NCI-H2081 (cell line): ENCODE data around the gene GRIP1.

Experiments used
- DNase-seq, 2 experiments: peaks; one replicate each; lab custom pipeline; 2025; lab: John Stamatoyannopoulos, UW

The GRIP1 gene

DNA sequence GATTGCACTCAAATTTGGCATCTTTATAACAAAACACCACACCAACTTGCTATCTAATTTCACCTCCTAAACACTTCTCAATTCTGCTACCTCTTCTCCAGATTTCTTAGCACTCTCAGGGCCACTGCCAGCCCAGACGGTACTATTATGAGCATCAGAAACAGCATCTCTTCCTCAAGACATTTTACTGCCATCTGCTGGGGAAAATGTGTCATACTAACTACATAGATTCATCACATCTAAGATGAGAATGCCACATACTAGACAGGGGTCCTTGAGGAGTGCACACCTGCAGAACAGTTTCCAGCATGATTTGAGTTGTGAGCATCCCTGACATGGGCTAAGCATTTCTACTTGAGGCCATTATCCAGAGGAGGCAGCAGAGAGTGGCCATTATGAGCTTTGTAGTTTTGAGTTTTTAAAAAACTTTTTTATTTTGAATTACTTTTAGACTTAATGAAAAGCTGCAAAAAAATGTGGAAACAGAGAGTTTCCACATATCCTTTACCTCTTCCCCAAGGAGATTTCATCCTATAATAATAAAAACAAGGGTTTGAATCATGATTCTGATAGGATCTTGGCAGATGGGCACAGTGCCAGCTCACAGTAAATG lies 15.1 kb upstream of the GRIP1 start:
- peak; percentile 37 to 59 for DNase-seq

DNA sequence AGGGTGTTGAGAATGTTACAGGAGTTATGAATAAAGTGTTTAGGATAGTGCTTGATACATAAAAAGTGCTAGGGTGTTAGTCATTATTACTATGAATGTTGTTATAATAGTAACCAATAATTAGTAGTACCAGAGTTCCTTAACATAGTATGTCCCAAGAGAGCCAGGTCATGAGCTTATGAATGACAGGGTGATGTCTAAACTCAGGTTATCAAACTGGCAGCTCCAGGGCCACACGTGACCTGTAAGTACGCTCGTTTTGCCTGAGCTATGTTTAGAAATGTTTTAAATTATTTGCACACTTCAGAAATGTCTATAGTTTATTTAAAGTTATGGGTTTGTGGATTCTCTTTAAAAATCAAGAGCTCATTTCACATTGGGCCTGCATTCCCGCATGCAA lies 14.1 kb upstream of the GRIP1 start:
- no peak for DNase-seq

DNA sequence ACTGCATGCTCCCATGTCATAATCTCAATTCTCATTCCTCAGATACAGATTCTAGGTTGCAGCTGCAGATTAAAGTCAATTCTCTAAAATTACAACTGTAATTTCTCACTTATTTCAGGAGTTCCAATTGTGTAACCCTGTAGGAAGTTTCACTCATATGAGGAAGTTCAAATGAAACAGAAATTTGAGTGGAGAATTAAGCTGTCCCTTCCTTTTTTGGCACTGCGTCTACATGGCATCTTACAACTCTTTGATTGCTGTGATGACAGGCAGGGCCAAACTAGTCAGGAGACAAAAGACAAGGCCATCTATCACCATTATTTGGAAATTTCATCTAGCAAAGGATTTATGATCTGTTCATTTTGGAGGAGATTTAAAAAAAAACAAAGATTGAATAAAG lies 13.3 kb upstream of the GRIP1 start:
- no peak for DNase-seq

DNA sequence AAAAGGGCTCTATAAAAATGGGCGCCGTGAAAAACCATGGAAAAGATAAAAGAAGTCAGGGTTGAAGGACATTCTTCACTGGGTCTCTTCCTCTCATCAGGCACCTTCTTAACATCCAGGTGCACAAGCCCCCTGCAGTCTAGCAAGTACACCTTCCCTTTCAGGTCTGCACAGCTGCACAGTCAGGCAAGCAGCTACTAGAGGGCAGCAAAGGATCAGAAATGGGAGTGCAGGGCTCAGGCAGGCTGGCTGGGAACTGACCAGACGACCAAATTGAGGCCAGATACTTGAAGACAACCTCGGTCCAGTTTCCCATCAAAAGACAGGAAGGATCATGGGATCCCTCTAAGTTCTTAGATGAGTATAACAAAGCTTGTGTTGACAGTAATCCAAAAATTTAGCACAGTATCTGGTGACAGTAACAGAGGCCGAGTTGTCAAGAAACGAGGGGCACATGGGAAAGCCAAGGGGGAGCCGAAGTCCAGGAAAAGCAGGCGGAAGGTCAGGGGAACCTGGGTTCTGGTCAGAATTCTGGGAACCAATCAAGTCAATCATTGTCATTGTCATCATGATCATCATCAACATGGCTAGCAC lies 10.1 kb upstream of the GRIP1 start:
- peak; percentile 71 to 84 for DNase-seq

DNA sequence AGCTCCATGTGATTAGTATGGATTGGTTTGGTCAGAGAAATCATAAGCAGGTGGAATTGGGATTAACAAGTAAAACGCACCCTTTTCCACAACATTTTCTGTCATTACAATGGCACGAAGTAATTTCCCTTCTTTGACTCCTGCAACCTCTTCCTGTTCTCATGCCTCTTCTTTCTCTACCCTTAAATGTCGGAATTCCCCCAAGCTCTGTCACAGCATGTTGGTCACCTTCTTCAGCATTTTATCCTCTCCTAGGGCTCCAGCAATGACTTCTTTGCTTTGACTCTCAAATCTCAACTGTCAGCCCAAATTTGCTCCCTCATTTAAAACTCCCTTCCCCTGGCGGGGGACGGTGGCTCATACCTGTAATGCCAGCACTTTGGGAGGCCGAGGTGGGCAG lies 5.3 kb upstream of the GRIP1 start:
- DNase-seq, result no peak

DNA sequence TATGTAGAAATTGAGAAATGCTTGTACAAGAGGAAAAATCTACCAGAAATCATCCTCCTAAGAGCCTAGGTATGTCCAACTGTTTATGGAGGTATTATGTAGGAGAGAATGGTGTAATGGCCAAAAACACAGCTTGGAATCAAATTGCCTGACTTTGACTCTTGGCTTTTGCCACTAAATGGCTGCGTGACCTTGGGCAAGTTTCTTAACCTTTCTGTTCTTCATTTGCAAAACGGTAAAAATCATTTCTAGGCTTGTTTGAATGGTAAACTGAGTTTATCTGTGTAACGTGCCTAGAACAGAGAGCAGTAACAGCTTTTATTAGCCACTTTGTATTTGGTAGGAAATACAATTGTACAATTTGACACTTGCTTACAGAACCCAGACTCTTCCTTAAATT lies 4.9 kb upstream of the GRIP1 start:
- DNase-seq, result no peak

DNA sequence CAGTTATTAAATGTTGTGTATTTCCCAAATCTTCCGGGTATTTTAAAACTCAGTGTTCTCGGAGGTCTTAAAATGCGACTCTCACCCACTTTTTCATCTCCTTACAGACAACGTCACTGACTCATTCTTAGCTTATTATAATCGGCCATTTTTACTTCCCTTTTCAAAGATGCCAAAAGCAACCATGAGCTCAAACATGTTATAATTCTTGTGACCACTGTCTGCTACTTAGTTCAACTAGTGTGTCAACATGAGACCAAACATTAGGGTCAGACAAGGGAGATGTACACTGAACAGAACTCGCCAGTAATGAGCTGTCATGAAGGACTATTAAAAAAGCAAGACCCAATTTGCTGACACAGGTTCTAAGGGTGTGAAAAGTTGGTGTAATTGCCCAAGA lies 4.2 kb upstream of the GRIP1 start:
- no peak for DNase-seq

DNA sequence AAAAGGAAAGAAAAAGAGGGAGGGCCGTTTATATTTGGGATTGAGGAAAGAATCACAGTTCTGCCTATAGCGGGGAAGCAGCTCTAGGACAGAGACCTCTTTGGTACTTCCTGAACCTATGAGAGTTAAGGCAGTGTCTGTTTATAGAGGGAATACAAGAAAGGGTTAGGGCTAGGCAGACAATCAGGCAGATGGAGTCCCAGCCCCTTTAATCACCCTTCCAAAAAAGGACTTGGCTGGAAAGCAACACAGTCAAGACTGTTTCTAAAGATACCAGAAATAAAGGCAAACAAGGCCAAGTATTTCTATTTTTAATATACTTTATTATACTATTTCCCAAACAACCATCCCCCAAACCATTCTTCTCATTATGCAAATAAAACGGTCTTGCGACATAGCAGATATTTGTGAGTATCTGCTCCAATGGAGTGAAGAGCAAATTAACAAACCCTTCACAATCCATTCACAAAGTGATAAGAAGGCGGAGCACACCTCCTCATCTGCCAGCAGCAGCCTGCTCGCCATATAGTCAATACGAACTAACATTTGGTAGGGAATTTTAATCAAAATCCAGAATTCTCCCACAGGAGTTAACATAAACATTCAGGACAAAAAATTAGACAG lies 697 bp upstream of the GRIP1 start:
- DNase-seq, result peak in 1 of 2 experiments; percentile 3

DNA sequence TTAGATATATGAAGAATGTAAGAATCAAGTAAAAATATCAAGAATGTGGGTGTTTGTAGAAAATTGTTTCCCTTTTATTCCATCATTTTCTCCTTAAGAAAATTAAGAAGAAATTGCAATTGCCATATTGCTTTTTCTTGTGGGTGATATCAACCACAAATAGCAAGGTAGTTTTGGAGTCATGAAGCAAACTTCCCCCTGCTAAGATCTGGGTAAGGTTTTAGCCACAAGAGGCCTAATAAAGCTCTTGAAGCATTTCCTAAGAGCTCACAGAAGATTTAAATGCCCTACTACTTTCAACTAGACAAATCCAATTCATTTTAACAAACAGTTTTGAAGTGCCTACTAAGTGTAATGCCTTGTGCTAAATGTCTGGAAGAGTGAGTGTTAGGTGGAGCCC lies 2.6 kb downstream of the GRIP1 start:
- no peak for DNase-seq

DNA sequence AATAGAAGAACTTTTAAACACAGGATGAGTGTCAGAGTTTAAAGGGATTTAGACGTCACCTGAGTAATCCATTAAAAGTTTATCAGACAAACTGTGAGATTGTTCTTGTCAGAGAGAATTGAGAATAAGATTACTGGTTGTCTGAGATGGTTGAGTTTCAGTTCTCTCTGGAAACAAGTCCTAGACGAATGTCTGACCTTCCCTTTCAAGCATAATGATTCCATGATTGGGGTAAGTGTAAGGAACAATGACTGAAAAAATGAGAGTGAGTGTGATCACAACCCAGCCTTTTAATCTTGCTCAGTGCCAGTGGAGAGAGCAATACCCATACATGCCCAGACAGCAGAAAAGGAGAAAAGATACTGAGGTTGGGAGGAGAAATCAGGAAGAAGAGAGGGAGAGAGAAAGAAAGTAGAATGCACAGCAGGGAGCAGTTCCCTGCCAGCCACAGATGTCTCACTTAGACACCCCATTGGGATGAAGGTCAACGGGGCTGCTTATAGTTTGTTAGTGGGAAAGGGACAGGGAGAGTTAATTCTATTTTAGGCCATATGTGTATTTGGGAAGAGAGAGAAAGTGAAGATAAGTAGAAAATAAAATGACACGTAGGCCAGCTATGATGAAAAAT lies 4.3 kb downstream of the GRIP1 start:
- no peak for DNase-seq

DNA sequence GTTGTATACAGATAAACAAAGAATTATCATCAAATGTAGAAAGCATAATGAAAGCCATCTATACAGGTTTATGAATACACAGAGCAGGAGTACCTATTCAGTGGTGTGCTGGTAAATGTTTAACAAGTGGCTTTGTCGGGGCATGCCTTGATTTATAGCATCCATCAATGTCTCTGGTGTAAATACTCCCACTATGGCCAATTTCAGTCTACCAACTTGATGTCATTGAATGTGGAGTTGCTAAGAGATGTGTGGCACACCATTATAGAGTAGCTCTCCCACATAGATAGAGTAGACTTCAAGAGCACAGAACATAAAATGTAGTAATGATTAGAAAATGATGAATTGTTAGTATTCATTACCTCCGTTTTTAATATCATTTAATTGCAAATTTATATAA lies 9.3 kb downstream of the GRIP1 start:
- peak in 1 of 2 experiments; percentile 26 for DNase-seq

DNA sequence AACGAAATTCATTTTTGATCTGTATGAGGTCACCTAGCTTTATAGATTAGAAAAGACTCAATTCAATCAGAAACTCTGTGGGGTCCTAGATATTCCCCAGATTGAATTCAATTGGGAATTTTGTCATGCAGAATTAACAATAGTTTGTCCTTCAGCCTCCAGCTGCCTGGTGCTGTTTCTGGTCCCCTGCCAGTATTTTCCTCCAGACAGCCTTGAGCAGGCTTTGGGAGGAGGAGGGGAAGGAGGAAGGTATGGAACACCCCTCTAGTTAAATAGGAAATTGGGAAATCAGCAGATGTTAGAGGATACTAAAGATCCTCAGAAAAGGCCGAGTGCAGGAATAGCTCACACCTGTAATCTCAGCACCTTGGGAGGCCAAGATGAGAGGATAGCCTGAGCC lies 10.6 kb downstream of the GRIP1 start:
- peak in 1 of 2 experiments; percentile 48 for DNase-seq

DNA sequence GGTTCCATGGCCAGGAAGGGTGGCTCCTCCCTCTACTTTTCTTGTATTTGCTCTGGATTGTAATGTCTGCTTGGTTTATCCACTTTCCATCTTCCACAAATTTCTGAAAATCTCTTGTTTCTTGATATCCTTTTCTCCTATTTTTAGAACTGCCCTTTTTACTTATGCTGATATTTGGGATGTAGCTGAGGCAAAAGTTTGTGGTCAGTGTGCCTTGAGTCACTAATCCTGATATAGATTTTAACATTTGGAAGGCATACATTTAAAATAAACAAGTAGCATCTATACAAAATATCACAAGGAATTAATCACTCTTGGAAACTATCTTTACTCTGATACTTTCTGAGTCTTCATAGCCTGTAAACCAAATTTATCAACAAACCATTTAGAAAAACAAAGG lies 11.0 kb downstream of the GRIP1 start:
- no peak for DNase-seq

DNA sequence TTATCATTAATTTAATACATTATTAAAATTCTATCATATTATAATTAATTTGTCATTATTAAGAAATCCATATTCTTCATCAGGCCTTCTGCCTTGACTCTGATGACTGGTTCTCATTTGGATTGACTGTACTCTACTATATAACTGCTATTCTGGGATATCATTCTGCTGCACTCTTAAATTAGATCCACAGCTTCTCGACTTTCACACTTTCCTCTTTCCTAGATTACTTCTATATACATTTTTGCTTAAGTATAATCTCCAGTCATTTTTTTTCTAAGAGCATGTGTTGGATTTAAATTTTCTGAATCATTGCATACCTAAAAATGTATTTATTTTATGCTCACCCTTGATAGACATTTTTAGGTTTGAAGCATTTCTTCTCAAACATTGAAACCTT lies 12.4 kb downstream of the GRIP1 start:
- DNase-seq, result no peak

DNA sequence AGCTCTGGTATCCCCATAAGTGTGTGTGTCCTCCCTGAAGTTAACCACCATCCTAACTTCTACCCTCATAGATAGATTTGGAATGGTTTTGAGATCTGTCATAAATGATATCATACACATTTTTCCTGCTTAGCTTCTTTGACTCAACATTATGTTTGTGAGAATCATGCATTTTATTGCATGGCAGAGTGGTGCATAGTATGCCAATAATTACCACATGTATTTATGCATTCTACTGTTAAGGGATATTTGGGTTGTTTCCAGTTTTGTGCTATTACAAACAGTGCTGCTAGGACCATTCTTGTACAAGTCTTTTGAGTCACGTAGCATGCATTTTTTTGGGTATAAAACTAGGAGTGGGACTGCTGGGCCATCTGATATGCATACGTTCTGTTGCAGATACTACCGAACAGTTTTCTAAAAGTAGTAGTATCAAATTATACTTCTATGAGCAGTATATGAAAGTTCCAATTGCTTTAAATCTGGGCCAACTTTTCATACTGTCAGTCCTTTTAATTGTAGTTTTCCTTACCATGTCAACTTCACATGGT lies 13.4 kb downstream of the GRIP1 start:
- no peak for DNase-seq

DNA sequence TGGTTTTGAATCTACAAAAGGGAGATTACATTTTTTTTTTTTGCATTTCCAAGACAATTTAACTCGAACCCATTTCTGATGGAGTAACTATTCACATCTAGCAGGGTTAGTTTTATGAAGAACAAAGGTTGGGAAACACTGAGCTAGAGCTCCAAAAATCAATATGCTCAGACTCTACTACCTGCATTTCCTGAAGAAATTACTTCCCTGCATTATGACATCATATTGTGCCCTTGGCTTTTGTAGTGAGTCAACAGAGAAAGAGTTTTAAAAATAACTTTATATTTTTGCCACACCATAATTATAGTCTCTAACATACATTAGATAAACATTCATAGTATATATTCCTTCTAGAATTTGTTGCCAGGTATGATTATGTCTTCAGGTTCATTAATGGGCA lies 14.8 kb downstream of the GRIP1 start:
- no peak for DNase-seq

DNA sequence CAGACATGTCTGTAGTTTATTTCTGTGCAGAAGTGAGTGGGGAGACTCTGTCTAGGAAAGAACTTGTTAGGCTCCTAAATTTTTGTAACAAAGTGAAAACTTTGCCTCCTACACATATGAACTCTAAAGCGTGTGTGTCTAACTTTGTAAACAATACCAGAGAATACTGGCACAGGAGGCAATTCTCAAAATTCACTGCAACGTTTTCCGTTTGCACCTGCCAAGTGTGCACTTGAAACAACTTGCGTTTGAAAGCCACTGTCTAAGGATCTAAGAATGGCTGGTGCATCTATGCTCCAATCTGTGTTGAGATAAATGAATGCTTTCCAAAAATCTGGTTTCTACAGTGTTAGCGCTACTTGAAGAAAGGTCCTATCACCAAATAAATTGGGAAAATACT lies 15.3 kb downstream of the GRIP1 start:
- DNase-seq, result no peak

DNA sequence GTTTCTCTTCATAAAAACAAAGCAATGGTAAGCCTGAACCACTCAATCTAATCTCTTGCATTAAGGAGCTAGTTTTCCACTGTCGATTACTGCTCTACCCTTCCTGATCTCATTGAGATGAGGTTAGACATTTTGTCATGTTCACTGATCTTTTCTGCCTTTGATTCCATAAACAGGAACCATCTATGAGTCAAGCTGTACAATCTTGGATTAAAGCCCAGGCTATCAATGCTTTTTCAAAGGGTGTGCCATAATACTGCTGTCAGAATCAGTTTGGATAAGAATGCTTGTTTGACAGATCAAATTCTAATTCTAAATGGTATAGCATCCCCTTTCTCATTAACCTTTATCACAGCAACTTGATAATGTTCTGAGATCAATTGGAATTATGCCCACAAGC lies 16.1 kb downstream of the GRIP1 start:
- peak in 1 of 2 experiments; percentile 57 for DNase-seq

DNA sequence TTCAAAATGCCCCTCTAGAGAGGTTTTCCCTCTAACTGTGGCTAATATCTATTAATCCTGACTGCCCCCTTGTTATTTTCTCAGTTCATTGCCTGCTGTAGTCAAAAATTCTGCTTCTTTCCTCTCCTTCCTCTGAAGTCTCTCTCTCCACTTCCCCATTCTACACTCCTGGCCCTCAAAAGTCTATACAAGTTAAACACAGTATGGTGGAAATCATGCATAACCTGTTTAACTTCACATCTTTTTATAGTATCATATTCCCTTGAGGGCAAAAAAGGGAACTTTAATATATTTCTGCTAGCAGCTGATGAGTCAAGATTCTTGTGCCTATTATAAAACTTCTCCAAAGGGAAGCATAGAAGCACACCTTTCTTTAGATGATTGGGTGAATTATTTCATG lies 16.7 kb downstream of the GRIP1 start:
- DNase-seq, result no peak

DNA sequence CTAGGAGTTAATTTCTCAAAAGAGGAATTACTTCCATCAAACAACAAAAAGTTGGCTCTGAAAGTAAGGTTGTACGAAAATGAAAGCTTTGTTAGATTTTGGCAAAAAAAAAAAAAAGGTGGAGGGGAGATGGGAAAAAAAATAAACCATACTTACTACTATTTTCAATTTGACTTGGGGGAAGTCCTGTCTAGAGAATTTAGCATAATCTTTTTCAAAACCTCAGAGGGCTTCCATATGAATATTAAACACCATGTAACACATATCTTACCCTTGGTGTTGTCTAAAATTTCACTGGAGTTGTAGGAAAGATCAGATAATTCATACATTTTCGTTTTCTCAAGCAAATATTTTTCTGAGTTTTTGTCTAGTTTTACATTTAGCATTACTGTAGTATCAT lies 17.5 kb downstream of the GRIP1 start:
- no peak for DNase-seq

DNA sequence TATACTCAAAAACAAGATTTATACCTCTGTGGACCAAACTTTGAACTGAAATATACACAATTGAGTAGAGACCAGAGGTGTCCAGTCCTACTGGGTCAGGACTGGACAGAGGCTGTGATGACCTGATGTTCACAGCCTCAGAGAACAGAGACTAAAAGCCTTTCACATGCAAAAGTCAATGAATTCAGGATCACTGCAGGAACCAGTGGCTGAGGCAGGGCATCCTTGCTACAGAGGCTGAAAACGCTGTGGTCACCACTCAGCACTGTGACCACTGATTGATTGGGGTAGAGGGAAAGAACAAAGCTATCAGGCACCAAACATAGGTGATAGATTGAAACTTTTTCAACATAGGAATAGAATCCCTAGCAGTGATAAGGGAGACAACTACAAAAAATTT lies 25.1 kb downstream of the GRIP1 start:
- no peak for DNase-seq

DNA sequence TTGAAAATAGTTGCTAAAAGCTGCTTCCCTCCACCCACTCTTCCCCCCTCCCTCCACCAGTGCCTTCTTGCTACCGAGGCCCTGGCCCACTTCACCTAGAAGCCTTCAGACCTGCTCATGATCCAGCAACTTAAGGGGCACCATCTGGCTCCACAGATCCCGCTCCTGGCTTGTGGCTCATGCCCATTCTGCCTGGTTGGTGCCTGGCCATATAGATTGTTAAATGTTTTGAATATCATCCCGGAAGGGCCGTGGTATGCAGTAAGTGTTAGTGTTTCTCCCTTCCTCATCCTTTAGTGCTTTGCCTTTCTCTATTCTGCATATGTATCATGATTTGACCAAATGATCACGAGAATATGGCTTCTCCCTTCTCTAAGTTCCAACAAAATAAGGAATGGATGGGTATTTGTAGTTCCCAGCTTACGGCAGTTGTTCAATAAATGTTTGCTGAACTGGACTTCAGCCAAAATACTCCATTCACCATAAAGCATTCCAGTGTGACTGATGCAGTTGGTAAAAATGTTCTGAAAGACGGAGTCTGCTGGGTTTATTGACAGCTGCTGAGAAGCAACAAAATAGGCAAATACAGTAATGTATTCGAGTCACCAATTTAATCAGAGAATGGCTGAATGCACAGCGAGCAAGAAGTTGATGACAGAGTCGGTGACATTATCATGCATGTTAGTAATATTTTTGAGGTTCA lies 30.7 kb downstream of the GRIP1 start:
- DNase-seq, result peak in 1 of 2 experiments; percentile 19
